Stomach (tissue), 4 donors: ENCODE data around the gene PGBD5.

Source experiments
- CTCF ChIP-seq, 7 experiments: fragments of 450-650 bp in 4 of 7; fragments of 200-600 bp in 3 of 7; sonication (generic) in 3 of 7; IDR thresholded peaks; one replicate each; pipeline ENCODE4 v1.5.1; 2016 to 2019; ENCODE audit warnings: antibody characterized with exemption in 7 of 7, control low read depth in 2 of 7, mild to moderate bottlenecking in 1 of 7
- EP300 ChIP-seq: sonication (generic); formaldehyde crosslinking; IDR thresholded peaks from one replicate; pipeline ENCODE4 v1.6.1; 2017; ENCODE audit warnings: antibody characterized with exemption
- POLR2A ChIP-seq, 4 donors: fragments of 450-650 bp; IDR thresholded peaks; one replicate each; pipeline ENCODE4 v1.6.1; 2016; ENCODE audit warnings: antibody characterized with exemption in 4 of 4, control low read depth in 2 of 4, mild to moderate bottlenecking in 1 of 4, moderate library complexity in 1 of 4
- POLR2AphosphoS5 ChIP-seq, 3 donors: sonication (generic); formaldehyde crosslinking; IDR thresholded peaks; one replicate each; pipeline ENCODE4 v1.6.1; 2016; ENCODE audit warnings: antibody characterized with exemption in 3 of 3

- TF ChIP-seq POLR2A (IDR thresholded peaks at IDR 0.05) (no peak), CTCF (IDR thresholded peaks at IDR 0.05) (no peak), POLR2AphosphoS5 (IDR thresholded peaks at IDR 0.05) (no peak), EP300 (no peak)
Observed at GRCh38 chr1:230288641-230289349, 137.3 kb downstream of the PGBD5 start.
